ENCODE results near the gene ATP5MC3.
"Not testable (repeated sequence)": the region's sequence is repeated elsewhere in the genome, so short reads cannot be mapped to it uniquely, and the experiment has no call there.

The ATP5MC3 gene

DNA sequence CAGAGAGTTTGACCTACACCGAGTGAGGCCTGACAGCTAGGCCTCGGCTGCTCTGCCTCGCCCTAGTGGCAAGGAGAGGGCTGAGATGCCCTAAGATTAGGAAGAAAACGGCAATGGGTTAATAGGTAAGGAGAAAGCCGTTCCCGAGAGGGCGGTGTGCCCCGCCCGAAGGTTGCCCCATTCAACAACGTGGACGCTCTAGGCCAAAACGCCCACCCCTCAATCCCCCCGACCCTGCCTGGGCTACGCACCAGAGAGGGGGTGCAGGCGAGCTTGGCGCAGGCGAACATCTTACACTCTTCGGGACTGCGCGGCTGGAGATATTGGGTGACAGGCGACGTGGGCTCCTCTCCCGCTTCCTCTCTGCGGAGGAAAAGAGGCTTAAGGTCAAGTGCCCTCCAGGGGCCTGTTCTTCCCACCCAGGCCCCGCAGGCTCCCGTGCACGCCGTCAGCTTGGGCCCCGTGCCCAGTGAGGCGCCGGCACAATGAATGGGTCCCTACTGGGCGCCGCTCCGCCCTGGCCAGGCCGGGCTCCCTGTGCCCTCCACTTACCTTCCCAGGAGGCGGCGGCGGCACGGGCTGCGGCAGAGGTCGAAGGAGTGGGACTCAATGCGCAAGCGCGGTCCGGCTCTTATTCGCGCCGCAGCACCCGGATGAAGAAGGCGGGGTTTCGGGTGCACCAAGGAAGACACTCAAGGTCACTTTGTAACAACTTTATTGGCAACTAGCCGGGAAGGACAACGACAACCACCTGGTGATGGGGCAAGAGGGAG, at the start of gene ATP5MC3:
Gene ATP5MC3, minus strand, starts transcription at position 607 of the 773 bp plus-strand sequence. Its CDS starts 317 bp downstream, at position 290.
- peak; percentile 85 for DNase-seq

DNA sequence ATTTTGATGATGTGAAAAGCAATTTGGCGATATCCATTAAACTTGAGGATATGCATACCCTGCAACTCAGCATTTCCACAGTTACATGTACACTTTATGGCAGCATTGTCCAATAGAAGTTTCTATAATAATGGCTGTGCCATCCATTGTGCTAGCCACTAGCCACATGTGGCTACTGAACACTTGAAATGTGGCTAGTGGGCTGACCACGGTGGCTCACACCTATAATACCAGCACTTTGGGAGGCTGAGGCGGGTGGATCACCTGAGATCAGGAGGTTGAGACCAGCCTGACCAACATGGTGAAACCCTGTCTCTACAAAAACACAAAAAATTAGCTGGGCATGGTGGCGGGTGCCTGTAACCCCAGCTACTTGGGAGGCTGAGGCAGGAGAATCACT, 47.1 kb upstream of the ATP5MC3 start:
- not testable (repeated sequence) for DNase-seq

DNA sequence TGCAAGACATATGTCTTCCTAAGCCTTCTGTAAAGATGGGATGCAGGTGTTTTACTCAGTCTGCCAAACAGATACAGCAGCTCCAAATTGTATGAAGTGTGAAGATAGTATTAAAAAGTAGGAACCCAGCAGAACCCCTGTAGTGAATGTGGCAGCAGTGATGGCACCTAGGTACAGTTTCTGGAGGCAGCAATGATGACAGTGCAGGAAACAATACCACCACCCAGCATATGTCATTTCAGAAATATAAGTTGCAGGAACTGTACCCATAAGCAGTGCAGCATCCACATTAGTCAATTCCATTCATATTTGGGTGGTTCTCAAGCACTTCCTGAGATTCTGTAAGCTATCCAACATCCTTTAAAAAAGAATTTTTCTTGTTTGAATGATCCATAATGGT, 46.7 kb upstream of the ATP5MC3 start:
- DNase-seq: no peak

DNA sequence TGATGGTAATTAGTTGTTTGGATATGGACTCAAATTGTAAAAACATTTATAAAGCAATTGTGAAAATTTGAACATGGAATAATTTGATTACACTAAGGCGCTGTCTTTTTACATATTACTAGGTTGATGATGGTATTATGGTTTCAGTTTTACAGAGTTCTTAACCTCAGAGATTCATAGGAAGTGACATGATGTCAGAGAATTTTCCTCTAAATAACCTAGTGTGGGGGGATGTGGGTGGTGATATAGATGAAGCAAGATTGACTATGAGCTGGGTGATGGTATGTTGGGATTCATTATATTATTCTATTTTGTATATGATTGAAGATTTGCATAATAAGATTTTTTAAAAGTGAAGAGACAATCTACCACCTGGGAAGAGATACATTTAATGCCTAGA, 45.9 kb upstream of the ATP5MC3 start:
- DNase-seq: no peak

DNA sequence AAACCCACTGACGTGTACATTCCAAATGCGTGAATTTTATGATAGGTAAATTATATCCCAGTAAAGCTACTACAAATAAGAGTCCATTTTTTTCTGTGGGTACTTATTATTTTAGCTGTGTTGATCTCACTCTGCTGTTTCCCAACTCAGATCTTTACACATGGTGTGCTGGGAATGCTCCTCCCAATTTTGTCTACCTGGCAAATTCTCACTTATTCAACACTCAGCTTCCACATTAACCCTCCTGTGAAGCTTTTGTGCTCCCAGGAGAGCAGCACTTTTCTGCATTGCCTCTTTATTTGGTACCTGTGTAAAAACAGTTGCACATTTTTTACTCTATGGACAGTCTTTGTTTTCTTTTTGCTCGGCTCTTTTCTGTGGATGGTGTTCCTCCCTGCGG, 38.6 kb upstream of the ATP5MC3 start:
- DNase-seq: no peak

DNA sequence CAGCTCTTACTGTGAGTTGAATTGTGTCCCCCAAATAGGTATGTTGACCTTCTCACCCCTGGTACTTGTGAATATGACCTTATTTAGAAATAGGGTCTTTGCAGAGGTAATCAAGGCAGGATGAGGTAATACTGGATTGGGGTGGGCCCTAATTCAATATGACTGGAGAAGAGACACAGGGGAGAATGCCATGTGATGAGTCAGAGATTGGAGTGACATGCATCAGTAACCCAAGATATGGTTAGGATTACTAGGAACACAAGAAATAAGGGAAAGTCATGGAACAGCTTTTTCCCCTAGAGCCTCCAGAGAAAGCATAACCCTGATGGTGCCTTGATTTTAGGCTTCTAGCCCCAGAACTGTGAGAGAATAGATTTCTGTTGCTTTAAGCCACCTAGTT, 37.0 kb upstream of the ATP5MC3 start:
- no peak for DNase-seq

DNA sequence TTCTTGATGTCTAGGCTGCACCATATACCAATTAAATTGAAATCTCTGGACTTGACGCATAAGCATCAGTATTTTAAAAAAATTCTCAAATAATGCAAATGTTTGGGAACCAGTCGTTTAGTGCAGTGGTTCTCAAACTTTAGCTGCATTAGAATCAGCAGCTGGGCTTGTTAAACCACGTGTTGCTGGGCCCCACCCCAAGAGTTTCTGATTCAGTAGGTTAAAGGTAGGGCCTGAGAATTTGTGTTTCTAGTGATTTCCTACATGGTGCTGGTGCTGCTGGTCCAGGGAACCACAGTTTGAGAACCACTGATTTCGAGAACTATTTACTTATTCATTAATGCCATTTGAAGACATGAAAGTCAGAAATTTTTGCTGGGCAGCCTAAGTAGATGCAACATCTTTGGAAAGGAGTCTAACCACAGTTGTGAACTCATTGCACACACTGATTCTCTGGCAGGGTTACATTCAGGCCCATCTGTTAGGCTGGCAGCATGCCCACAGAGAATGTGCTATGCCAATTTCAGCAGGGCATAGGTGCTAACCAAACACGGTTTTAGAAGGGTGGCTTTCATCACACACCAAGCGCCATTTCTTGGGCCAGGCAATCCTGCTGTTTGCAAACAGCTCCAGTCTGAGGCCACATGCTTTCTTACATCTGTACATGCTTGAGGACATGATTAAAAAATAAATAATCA, 26.4 kb upstream of the ATP5MC3 start:
- no peak for DNase-seq

DNA sequence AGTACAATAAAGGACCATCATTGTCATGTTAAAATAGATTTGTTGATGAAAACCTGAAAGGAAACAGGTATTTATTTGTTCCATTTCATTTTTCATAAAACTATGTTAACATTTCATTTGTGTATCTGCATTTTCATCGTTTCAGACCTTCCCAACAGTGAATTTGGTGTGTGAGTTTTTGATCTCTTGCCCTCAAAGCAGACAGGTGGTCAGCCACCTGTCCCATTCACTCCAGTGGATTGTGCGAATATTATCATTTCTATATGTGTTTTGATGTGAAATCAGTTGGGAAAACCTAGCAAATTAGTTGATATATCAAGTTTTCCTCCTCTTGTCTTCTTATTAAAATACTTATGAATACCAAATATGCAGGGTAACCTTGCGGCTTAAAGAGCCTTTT, 25.4 kb upstream of the ATP5MC3 start:
- DNase-seq: no peak

DNA sequence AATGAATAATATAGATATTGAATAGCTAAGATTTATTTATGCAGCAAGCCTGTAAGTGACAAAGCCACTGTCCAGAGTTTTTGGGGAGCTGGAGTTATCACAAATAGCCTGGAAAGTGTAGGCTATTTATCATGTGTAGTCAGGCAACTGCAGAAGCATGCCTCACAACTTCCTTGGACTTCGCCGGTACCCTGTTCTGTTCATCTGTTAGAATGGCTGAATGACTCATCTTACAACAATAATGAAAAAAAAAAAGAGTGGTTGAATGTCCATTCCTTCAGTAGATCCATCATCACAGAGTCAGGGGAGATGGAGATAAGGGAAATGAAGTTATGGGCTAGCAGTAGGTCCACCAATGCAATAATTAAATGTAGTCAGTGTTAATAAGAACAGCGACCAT, 24.0 kb upstream of the ATP5MC3 start:
- DNase-seq: no peak

DNA sequence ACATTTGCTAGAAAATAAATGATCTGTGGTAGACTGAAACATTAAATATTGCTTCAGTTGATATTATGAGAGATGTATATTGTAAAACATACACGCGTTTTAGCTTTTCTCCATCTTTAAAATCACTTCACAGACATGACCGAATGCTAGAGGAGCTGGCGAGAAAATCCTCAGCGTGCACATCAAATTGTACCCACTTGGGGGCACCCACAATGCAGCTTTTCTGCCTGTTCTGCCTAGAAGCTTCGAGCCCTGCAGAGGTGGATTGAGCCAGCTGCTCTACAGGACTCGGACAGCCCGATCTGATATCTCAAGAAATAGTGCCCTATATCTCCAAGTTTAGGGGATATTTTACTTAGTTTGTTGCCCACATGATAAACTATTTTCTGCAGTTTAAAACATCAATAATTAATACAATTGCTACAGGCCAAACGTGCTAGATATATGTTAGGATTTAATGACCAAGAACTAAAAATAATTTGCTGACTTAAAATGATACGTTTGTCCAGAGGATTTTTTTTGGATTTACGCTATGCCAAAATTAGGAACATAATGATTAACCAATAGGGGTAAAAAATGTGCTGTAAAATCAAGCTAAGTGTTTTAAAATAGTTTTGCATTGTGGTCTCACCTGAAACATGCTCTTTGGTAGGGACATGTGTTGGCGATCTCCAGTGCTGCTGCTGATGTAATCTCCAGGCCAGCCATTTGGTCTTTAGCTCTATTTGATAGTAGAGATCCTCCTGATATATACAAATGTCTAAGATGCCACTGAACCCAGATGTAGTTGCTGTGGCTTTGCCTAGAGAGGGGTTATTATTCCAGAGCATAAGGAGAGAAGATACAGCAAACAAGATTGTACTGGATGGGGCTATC, 22.3 kb upstream of the ATP5MC3 start:
- DNase-seq: peak; percentile 16

DNA sequence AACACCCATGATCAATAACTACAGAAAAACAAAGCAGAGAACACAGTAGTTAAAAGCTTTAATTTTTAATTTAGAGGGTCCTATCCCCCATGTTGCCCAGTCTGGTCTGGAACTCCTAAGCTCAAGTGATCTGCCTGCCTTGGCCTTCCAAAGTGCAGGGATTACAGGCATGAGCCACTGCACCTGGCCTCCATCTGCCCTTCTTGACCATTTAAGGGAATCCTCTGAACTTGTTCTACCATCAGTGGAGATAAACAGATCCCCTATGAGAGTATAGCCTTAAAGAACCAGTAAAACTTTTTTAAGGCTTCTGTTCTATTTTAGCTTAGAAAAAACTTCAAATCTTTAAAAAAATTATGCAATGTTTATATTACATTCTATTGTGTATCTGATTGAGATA, 13.5 kb upstream of the ATP5MC3 start:
- DNase-seq: no peak

DNA sequence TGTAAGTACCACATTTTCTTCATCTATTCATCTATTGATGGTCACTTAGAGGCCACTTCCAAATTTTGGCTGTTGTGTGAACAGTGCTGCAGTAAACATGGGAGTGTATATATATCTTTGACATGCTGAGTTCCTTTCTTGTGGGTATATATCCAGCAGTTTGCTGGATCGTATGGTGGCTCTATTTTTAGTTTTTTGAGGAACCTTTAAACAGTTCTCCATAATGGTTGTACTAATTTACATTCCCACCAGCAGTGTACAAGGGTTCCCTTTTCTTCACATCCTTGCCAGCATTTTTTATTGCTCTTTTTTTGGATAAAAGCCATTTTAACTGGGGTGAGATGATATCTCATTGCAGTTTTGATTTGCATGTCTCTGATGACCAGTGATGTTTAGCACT, 7.3 kb upstream of the ATP5MC3 start:
- DNase-seq: no peak

DNA sequence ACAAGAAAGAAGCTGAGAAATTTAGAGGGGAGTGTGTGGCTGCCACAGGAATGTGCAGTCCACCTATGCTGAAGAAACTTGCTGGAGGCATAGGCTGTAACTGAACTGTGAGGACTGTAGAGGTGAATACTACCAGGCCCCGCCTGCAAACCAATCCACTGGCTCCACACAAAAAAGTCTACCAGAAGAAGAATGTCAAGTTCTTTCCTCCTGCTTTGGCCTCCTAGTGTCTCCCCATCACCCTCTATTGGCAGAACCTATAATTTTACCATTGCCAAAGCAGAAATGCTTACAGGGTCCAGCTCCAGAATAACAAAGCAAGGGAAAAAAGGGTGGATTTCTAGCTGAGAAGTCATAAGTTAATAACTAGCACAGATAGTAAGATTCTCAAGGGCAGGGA, 5.9 kb upstream of the ATP5MC3 start:
- no peak for DNase-seq

DNA sequence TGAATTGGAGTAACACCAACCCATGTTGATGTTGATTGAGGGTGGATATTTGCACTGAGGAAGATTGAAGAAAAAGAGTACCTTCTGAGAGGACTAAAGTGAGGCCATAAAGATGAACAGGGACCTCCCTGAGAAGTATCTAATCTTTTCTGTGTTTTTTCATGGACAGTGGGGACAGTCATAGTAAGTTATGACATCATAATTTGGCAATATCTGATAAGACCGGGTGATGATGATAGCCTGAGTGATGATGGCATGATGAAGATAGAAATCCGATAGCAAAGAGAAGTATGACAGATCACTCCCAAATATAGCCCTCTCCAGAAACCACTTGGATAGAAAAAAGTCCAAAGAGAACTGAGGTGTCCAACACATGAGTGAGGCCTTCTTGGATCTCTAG, 2.2 kb upstream of the ATP5MC3 start:
- no peak for DNase-seq

DNA sequence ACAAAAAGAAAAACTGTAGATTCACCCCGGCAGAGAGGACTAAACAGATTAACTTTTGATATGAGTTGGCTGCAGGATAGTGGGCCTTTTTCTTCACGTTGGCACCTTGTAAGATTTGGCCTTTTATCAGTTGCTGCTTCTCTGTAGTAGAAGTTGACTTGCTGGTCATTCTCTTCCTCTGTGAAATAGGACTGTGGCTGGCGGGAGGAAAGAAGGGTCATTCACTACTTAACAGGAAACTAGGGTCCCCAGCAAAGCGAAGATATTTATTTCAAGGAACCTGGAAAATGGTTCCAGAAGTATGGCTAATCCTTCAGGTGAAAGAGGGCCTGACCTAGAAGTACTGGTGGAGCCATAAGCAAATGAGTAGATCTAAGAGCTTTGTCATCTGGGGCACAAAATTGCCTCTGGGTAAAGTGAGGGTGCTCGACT, 383 bp upstream of the ATP5MC3 start:
- no peak for DNase-seq

DNA sequence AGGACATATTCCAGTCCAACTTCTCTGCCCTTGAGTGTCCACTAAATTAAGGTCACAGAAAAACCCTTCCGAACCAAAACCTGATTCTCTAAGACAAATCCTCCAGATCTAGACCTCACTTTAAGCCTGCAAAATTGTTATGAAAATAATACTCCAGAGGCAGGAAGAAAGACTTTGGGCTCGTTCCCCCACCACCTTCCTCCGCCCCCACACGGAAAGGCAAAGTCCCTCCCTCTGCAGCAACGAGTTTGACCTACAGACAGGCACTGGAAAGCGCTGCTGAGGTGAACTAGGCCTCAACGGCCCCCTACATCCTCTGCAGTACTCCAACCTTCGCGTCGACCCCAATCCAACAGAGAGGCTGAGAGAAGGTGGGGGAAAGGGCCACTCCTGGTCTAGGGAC, 808 bp downstream of the ATP5MC3 start:
- DNase-seq: peak; percentile 51

DNA sequence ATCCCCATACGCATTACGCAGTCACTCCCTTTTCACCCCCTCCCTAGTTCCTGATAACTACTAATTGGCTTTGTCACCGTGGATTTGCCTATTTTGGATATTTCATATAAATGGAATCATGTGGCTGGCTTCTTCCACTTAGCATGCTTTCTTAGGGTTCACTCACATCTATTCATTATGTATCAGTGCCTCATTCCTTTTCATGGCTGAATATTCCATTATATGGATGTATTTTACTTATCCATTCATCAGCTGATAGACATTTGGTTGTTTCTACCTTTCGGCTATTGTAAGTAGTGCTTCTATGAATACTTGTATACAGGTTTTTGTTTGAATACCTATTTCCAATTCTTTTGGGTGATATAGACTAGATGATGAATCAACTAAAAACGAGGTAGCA, 4.9 kb downstream of the ATP5MC3 start:
- DNase-seq: no peak

DNA sequence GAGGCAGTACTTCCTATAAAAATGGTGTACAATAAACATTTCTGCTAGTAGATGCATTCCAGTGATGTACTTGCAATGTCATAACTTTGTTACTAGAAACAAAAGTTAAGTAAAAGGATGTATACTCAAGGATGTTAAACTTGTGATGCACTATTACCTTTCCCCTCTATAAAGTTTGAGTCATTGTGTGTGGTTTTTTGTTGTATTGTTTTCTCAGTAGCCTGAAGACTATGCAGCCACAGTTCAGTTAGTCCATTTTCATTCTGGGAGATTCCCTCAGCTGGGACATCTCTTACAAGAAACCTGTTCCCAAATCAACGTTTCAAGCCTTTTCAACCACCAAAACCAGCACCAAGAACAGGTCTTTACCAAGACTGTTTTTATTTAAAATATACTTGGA, 5.6 kb downstream of the ATP5MC3 start:
- no peak for DNase-seq

DNA sequence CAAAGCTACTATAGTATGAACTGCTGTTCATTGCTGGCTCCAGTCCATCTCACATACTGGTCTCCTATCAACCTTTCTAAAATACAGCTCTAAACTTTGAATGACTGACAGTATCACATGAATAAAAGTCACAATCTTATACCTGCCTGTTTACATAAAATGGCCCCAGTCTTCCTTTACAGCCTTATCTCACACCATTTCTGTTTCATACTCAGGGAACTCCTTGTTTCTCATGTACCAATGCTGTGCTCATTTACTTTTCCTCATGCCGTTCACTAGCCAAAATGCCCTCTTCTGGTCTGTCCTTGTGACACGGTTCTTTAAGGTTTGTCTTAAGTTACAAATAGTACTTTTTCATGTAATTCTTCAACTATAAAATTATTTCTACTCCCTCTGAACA, 6.2 kb downstream of the ATP5MC3 start:
- no peak for DNase-seq

DNA sequence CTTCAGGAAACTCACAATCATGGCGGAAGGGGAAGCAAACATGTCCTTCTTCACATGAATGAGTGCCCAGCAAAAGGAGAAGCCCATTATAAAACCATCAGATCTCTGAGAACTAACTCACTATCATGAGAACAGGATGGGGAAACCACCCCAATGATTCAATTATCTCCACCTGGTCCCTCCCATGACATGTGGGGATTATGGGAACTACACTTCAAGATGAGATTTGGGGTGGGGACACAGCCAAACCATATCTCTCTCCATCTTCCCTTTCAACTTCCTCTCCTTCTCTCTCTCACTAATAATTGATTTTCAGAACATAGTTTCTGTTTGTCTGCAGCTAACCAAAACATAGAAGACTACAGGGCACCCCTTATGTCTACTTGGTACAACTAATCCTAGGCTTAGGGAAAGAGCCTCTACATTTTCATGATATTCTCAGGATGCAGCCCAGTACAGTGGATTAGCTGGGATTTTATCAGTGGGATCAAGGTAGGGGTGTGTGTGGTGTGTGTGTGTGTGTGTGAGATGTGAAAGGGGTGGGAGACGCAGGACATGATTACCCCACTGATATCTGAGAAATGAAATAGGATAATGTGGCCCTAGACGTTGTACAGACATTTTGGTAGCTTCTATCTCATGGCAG, 10.7 kb downstream of the ATP5MC3 start:
- no peak for DNase-seq

DNA sequence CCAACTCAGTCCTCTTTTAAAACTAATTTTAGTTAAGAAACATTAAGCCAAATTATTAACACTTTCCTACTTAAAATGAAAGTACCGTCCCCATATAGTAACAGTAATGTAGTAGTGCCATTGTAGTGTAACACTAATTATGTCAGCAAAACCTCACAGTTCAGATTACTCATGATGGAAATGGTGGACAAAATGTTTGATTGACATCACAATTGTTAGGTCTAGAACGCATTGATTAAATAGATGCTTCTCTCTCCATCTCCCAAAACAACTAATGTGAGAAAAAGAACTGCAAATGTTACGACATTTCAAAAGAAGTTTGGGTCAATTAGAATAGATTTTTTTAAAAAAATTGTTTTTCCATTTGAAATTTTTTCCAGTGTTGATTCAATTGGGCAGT, 12.3 kb downstream of the ATP5MC3 start:
- DNase-seq: no peak

DNA sequence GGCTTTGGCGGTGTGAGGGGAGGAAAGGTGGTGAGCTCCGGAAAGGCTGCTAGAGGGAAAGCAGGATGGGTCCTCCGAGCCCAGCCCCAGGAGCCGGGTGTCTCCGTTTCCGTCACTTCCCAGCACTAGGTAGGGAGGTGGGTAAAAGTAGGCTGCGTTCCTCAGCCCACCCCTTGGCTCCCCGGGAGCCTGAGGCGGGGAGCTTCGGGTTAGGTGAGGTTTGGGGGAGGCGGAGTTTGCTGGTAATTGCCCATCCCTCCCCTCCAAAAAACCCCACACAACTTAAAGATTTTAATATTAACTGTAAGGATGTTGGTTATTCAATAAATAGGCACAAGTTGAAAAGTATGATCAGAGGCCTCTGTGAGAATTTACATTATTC, 13.0 kb downstream of the ATP5MC3 start:
- no peak for DNase-seq

Measured in NK-92 treated with Interleukin-12 subunit alpha and Interleukin-12 subunit beta, amount 100 ng/mL, for 24 hours (cell line).